ENCODE results near the gene SNTG2.

- no peak for TF ChIP-seq CTCF (IDR thresholded peaks at IDR 0.05)
- no peak for TF ChIP-seq POLR2A (IDR thresholded peaks at IDR 0.05)
Observed at GRCh38 chr2:1287427-1287826, 336.8 kb downstream of the SNTG2 start.

All from esophagus squamous epithelium (tissue), 4 donors.